ENCODE data around the gene DNAH8.

Gene DNAH8

DNA sequence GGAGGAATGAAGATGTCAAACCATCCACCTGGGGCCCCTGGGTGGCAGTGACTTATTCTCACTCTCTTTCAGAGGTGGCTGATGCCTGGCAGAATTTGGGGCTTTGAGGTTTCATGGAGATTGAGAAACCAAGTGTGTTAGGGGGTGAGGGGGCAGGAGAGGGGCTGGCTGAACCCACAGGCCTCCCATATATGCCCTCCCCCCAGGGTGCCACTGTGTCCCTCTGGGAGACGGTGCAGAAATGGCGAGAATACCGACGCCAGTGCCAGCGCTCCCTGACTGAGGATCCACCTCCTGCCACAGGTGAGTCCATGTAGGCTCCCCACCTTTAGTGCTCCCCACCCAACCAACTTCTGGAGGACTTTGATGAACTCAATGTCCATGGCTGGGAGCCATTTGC is 341.1 kb downstream of the DNAH8 start:
- TF ChIP-seq, protein P1, sequence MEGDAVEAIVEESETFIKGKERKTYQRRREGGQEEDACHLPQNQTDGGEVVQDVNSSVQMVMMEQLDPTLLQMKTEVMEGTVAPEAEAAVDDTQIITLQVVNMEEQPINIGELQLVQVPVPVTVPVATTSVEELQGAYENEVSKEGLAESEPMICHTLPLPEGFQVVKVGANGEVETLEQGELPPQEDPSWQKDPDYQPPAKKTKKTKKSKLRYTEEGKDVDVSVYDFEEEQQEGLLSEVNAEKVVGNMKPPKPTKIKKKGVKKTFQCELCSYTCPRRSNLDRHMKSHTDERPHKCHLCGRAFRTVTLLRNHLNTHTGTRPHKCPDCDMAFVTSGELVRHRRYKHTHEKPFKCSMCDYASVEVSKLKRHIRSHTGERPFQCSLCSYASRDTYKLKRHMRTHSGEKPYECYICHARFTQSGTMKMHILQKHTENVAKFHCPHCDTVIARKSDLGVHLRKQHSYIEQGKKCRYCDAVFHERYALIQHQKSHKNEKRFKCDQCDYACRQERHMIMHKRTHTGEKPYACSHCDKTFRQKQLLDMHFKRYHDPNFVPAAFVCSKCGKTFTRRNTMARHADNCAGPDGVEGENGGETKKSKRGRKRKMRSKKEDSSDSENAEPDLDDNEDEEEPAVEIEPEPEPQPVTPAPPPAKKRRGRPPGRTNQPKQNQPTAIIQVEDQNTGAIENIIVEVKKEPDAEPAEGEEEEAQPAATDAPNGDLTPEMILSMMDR (conservative IDR thresholded peaks at IDR 0.05; ENCODE audit: low read depth, low read length): no peak
- Histone ChIP-seq H2AFZ (ENCODE audit: low read depth) (no peak overlapping the region), H3K4me1 (ENCODE audit: low read depth, poor library complexity, severe bottlenecking) (no peaks in the 10 kb centered on the region), H3K4me2 (no peak overlapping the region), H4K20me1 (ENCODE audit: insufficient read depth) (no peaks in the 10 kb centered on the region), H3K27ac (no peak overlapping the region), H3K4me3 (IDR thresholded peaks at IDR 0.05; ENCODE audit: insufficient read depth, low read depth, low read length) (no peak overlapping the region), H3K36me3 (ENCODE audit: insufficient read depth) (no peaks in the 10 kb centered on the region), H3K27me3 (ENCODE audit: insufficient read depth, low read depth) (no peaks in the 10 kb centered on the region), H3K9ac (no peak overlapping the region), H3K79me2 (ENCODE audit: insufficient read depth, low read depth) (no peaks in the 10 kb centered on the region)

DNA sequence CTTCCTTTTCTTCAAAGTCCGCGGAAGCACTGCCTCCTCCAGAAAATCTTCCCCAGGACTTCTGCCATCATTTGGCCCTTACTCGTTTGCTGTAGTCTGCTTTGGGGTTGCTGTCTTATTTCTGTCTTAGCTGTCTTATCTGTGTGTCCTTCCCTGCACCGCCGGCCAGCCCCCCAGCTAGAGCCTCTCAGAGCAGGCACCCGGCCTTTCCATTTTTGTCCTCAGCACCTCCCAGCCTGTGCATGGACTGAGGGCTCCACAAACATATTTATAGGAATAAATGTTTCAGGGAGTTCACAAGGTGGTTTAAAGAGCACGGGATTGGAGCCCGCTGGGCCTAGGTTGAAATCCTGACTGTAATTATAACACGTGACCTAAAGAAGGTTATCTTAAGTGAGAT is 341.6 kb downstream of the DNAH8 start:
- TF ChIP-seq, protein P1 (conservative IDR thresholded peaks at IDR 0.05; ENCODE audit: low read depth, low read length): no peak
- Histone ChIP-seq H3K79me2 (ENCODE audit: insufficient read depth, low read depth) (no peaks in the 10 kb centered on the region), H2AFZ (ENCODE audit: low read depth) (no peak overlapping the region), H3K4me3 (IDR thresholded peaks at IDR 0.05; ENCODE audit: insufficient read depth, low read depth, low read length) (no peak overlapping the region), H3K36me3 (ENCODE audit: insufficient read depth) (no peaks in the 10 kb centered on the region), H3K4me1 (ENCODE audit: low read depth, poor library complexity, severe bottlenecking) (no peaks in the 10 kb centered on the region), H3K27ac (no peak overlapping the region), H4K20me1 (ENCODE audit: insufficient read depth) (no peaks in the 10 kb centered on the region), H3K9ac (no peak overlapping the region), H3K4me2 (no peak overlapping the region), H3K27me3 (ENCODE audit: insufficient read depth, low read depth) (no peaks in the 10 kb centered on the region)

DNA sequence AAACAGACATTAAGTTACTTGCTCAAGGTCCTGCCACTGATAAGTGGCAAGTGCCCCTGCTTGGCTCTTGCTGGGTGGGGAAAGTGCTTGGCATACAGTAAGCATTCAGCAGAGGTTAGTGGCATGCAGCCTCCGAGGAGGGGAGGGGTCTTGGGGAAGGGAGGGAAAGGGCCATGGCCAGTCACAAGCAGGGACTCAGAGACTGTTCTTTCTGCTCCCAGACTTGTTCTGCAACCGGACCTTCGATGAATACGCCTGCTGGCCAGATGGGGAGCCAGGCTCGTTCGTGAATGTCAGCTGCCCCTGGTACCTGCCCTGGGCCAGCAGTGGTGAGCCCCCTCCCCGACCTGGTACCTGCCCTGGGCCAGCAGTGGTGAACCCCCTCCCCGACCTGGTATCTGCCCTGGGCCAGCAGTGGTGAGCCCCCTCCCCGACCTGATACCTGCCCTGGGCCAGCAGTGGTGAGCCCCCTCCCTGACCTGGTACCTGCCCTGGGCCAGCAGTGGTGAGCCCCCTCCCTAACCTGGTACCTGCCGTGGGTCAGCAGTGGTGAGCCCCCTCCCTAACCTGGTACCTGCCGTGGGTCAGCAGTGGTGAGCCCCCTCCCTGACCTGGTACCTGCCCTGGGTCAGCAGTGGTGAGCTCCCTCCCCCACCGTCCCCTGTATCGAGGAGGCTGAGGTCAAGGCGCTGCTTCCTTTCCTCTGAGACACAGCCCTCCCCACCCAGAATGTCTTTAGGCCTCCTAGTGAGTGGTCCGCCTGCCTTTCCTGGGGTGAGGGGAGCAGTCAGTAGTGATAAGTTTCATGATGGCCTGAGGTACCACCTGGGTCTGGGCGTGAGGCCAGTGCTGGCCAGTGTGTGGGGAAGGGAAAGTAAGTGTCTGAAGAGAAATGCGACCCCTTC is 342.4 kb downstream of the DNAH8 start:
- Histone ChIP-seq H3K9ac (no peak overlapping the region), H3K4me2 (no peak overlapping the region), H4K20me1 (ENCODE audit: insufficient read depth) (no peaks in the 10 kb centered on the region), H3K4me3 (IDR thresholded peaks at IDR 0.05; ENCODE audit: insufficient read depth, low read depth, low read length) (no peak overlapping the region), H3K36me3 (ENCODE audit: insufficient read depth) (no peaks in the 10 kb centered on the region), H3K4me1 (ENCODE audit: low read depth, poor library complexity, severe bottlenecking) (no peaks in the 10 kb centered on the region), H3K27ac (no peak overlapping the region), H2AFZ (ENCODE audit: low read depth) (no peak overlapping the region), H3K27me3 (ENCODE audit: insufficient read depth, low read depth) (no peaks in the 10 kb centered on the region), H3K79me2 (ENCODE audit: insufficient read depth, low read depth) (no peaks in the 10 kb centered on the region)
- TF ChIP-seq, protein P1 (conservative IDR thresholded peaks at IDR 0.05; ENCODE audit: low read depth, low read length): no peak

DNA sequence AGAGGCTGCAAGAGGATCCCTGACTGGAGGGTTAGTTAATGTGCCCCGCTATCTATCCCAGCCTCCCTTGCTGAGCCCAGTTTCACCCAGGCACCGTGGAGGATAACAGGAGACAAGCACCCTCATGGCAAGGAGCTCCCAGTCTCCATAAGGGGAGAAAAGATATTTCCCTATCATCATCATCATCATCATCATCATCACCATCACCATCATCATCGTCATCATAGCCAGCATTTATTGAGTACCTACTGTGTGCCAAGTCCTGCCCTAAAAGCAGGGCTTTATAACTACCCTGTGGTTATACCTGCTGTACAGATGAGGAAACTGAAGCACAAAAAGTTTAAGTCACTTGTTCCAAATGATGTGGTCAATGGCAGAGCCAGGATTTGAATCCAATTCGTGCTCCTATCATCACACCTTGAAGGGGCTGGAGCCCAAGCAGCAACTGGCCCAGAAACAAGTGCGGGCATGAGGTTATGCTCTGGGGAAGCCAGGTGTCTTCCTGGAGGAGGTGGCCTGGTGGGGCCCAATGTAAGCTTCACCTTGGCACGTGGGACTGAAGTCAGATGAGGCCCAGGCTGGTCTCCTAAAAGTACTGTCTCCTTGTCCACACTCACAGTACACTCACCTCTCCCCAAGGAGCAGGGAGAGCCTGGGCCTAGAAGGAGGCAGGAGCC is 343.5 kb downstream of the DNAH8 start:
- Histone ChIP-seq H3K36me3 (ENCODE audit: insufficient read depth) (no peaks in the 10 kb centered on the region), H3K27ac (no peak overlapping the region)

More for the DNA sequence above, 343.5 kb downstream of the DNAH8 start:
- Histone ChIP-seq H3K4me3 (IDR thresholded peaks at IDR 0.05; ENCODE audit: insufficient read depth, low read depth, low read length) (no peak overlapping the region), H2AFZ (ENCODE audit: low read depth) (no peak overlapping the region), H4K20me1 (ENCODE audit: insufficient read depth) (no peaks in the 10 kb centered on the region), H3K27me3 (ENCODE audit: insufficient read depth, low read depth) (no peaks in the 10 kb centered on the region), H3K4me2 (no peak overlapping the region), H3K79me2 (ENCODE audit: insufficient read depth, low read depth) (no peaks in the 10 kb centered on the region), H3K4me1 (ENCODE audit: low read depth, poor library complexity, severe bottlenecking) (no peaks in the 10 kb centered on the region), H3K9ac (no peak overlapping the region)
- TF ChIP-seq, protein P1 (conservative IDR thresholded peaks at IDR 0.05; ENCODE audit: low read depth, low read length): no peak

Measured in KMS-11 (cell line).